Sigmoid colon (tissue), 4 donors: ENCODE measurements around the gene APOBEC3B.

ENCODE experiments used
- POLR2A ChIP-seq, 2 donors: fragments of 450-650 bp; IDR thresholded peaks; one replicate each; pipeline ENCODE4 v1.6.1; 2016; ENCODE audit warnings: antibody characterized with exemption in 2 of 2, mild to moderate bottlenecking in 2 of 2, moderate library complexity in 2 of 2
- POLR2AphosphoS5 ChIP-seq, 4 donors: sonication (generic); formaldehyde crosslinking; IDR thresholded peaks; one replicate each; pipeline ENCODE4 v1.6.1; 2017; ENCODE audit warnings: antibody characterized with exemption in 4 of 4
- TF ChIP-seq, protein P1 (sequence below), 4 experiments: fragments of 450-650 bp in 3 of 4; fragments of 200-600 bp in 1 of 4; IDR thresholded peaks; one replicate each; pipeline ENCODE4 v1.5.1; 2016 to 2019; ENCODE audit warnings: antibody characterized with exemption in 4 of 4, mild to moderate bottlenecking in 3 of 4, moderate library complexity in 2 of 4

DNA sequence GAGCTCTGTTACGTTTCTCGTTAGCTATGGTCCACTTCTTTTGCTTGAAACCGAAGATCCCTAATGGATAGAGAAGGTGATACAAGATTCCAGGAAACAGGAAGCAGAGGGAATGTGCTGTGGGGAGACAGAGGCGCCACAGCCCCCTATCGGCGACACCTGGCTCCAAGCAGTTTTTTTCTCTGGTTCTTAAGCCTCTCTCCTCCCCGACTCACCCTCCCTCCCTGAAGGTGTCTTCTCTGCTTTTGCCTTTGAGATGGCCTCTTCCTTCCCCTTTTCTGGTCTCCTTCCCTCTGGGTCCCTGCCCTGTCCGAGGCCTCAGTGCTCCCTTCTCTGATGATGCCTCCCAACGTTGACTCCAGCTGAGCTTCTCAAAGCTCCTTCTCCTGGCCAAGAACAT, 38.9 kb upstream of the APOBEC3B start:
- TF ChIP-seq, protein P1, sequence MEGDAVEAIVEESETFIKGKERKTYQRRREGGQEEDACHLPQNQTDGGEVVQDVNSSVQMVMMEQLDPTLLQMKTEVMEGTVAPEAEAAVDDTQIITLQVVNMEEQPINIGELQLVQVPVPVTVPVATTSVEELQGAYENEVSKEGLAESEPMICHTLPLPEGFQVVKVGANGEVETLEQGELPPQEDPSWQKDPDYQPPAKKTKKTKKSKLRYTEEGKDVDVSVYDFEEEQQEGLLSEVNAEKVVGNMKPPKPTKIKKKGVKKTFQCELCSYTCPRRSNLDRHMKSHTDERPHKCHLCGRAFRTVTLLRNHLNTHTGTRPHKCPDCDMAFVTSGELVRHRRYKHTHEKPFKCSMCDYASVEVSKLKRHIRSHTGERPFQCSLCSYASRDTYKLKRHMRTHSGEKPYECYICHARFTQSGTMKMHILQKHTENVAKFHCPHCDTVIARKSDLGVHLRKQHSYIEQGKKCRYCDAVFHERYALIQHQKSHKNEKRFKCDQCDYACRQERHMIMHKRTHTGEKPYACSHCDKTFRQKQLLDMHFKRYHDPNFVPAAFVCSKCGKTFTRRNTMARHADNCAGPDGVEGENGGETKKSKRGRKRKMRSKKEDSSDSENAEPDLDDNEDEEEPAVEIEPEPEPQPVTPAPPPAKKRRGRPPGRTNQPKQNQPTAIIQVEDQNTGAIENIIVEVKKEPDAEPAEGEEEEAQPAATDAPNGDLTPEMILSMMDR (IDR thresholded peaks at IDR 0.05), result no peak
- TF ChIP-seq POLR2A (IDR thresholded peaks at IDR 0.05) (no peak), POLR2AphosphoS5 (IDR thresholded peaks at IDR 0.05) (no peak)
